HepG2 (cell line): Measurements from ENCODE around the gene THSD4.

ENCODE experiments used
- FOXA3 ChIP-seq: IDR thresholded peaks from 2 replicates; pipeline ENCODE4 v1.6.1; 2016; ENCODE audit warnings: missing genetic modification reagents, missing compliant biosample characterization
- HNRNPL ChIP-seq: fragments of 200-400 bp; formaldehyde crosslinking; IDR thresholded peaks from 2 replicates; pipeline ENCODE4 v1.6.1; 2017; ENCODE audit warnings: mild to moderate bottlenecking, low read depth, low read length
- KAT2B ChIP-seq: fragments of 150-350 bp; IDR thresholded peaks from 2 replicates; pipeline ENCODE4 v1.6.1; 2014; ENCODE audit warnings: low read depth, low read length, borderline replicate concordance
- U2AF2 ChIP-seq: fragments of 200-400 bp; formaldehyde crosslinking; IDR thresholded peaks from 2 replicates; pipeline ENCODE4 v1.6.1; 2017; ENCODE audit warnings: low read depth, mild to moderate bottlenecking, low read length

GRCh38 chr15:71107501-71107815 is 7.8 kb upstream of the THSD4 start:
- TF ChIP-seq HNRNPL, result no peak
- no peak for TF ChIP-seq U2AF2
- no peak for TF ChIP-seq FOXA3 (CRISPR knock-in tag)
- TF ChIP-seq KAT2B, result no peak
